Measurements from ENCODE around the gene VIM.
"Not testable (repeated sequence)": the region's sequence is repeated elsewhere in the genome, so short reads cannot be mapped to it uniquely, and the experiment has no call there.

The VIM gene

GRCh38 chr10:17257466-17258321 lies 29.7 kb downstream of the VIM start:
- DNase-seq, result peak; percentile 59 to 75

- no peak for DNase-seq
Observed at GRCh38 chr10:17262502-17262901, 34.5 kb downstream of the VIM start.

GRCh38 chr10:17263580-17263979 lies 35.5 kb downstream of the VIM start:
- no peak for DNase-seq

DNA sequence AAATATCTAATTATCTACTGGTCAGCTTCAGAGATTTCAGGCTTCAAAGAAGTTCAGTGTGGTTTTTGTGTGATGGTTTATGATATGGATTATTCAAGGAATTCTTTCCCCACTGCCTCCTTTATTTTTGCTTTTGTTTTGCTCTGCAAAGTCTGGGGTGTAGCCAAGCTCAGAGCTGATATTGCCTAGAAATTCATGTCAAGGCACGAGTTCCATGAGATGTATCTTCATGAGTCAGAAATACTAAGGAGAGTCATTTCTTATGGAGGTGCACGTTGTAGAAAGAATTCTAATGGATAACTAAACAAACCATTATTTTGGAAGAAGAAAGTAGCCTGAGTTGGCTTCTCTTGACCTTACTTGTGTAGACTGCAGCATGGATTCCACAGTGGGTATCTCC lies 37.4 kb downstream of the VIM start:
- no peak for DNase-seq

GRCh38 chr10:17266549-17266948 lies 38.5 kb downstream of the VIM start:
- not testable (repeated sequence) for DNase-seq

DNA sequence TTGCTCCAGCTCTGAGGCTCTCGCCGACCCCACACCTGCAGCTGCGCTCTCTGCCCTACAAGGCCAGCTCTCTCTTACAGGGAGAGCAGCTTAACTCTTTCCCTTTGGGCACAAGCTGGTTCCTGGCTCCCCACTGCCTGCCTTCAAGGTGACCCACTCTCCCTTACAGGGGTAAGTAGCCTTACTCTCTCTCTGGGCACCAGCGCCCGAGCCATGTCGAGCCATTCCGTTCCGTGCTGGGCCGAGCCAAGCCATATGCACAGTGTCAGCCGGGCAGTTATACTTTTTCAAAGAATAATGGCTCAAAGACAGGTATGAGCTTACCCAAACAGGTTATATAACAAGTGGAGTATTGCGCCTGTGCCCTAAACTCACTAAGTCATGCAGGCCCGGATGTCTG lies 44.6 kb downstream of the VIM start:
- no peak for DNase-seq

GRCh38 chr10:17273403-17273802 lies 45.4 kb downstream of the VIM start:
- no peak for DNase-seq

GRCh38 chr10:17276756-17277424 lies 48.8 kb downstream of the VIM start:
- no peak for DNase-seq

- DNase-seq, result no peak
Observed at GRCh38 chr10:17278607-17279240, 50.7 kb downstream of the VIM start.

DNA sequence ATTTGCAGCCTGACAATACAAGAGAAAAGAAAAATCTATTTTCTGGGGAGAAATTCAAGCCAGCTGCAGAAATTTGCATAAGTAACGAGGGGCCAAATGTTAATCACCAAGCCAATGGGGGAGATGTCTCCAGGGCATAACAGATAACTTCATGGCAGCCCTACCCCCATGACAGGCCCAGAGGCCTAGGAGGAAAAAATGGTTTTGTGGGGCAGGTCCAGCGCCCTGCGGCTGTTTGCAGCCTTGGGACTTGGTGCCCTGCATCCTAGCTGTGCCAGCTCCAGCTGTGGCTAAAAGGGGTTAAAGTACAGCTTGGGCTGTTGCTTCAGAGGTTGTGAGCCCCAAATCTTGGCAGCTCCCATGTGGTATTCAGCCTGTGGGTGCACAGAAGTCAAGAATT lies 54.3 kb downstream of the VIM start:
- no peak for DNase-seq

- DNase-seq, result no peak
Observed at GRCh38 chr10:17286562-17287550, 58.8 kb downstream of the VIM start.

Measured in CD4-positive, alpha-beta T cell treated with Interleukin-1 beta for 1 hour (primary cell).